ENCODE results near the gene JCAD.

Gene JCAD

GRCh38 chr10:30074090-30074489, 14.7 kb upstream of the JCAD start:
- no peak for DNase-seq (ENCODE audit: low spot score)

GRCh38 chr10:30073767-30074060, 14.3 kb upstream of the JCAD start:
- DNase-seq (ENCODE audit: low spot score): no peak

- DNase-seq (ENCODE audit: low spot score): no peak
Observed at GRCh38 chr10:30073045-30073766, 13.8 kb upstream of the JCAD start.

- DNase-seq (ENCODE audit: low spot score): no peak
Observed at GRCh38 chr10:30072068-30072467, 12.7 kb upstream of the JCAD start.

- DNase-seq (ENCODE audit: low spot score): no peak
Observed at GRCh38 chr10:30070001-30070685, 10.8 kb upstream of the JCAD start.

GRCh38 chr10:30068492-30069223, 9.3 kb upstream of the JCAD start:
- DNase-seq (ENCODE audit: low spot score): no peak

- no peak for DNase-seq (ENCODE audit: low spot score)
Observed at GRCh38 chr10:30063099-30063498, 3.7 kb upstream of the JCAD start.

GRCh38 chr10:30062582-30062981, 3.2 kb upstream of the JCAD start:
- no peak for DNase-seq (ENCODE audit: low spot score)

GRCh38 chr10:30062090-30062489, 2.7 kb upstream of the JCAD start:
- DNase-seq (ENCODE audit: low spot score): no peak

- no peak for DNase-seq (ENCODE audit: low spot score)
Observed at GRCh38 chr10:30058570-30059132, 735 bp downstream of the JCAD start.

- DNase-seq (ENCODE audit: low spot score): no peak
Observed at GRCh38 chr10:30057894-30058556, 1.4 kb downstream of the JCAD start.

GRCh38 chr10:30057421-30057841, 2.0 kb downstream of the JCAD start:
- DNase-seq (ENCODE audit: low spot score): no peak

GRCh38 chr10:30056767-30057355, 2.5 kb downstream of the JCAD start:
- no peak for DNase-seq (ENCODE audit: low spot score)

- DNase-seq (ENCODE audit: low spot score): no peak
Observed at GRCh38 chr10:30056281-30056680, 3.1 kb downstream of the JCAD start.

GRCh38 chr10:30055226-30055662, 4.1 kb downstream of the JCAD start:
- no peak for DNase-seq (ENCODE audit: low spot score)

GRCh38 chr10:30052062-30052461, 7.3 kb downstream of the JCAD start:
- no peak for DNase-seq (ENCODE audit: low spot score)

GRCh38 chr10:30051220-30051619, 8.2 kb downstream of the JCAD start:
- DNase-seq (ENCODE audit: low spot score): no peak

GRCh38 chr10:30050411-30050810, 9.0 kb downstream of the JCAD start:
- DNase-seq (ENCODE audit: low spot score): no peak

GRCh38 chr10:30048768-30049517, 10.4 kb downstream of the JCAD start:
- DNase-seq (ENCODE audit: low spot score): no peak

GRCh38 chr10:30047924-30048531, 11.4 kb downstream of the JCAD start:
- DNase-seq (ENCODE audit: low spot score): no peak

- no peak for DNase-seq (ENCODE audit: low spot score)
Observed at GRCh38 chr10:30047430-30047829, 12.0 kb downstream of the JCAD start.
